Ectodermal cell (in vitro differentiated cells): ENCODE data around the gene SMYD2.

Experiments
- H3K27ac ChIP-seq: 2 replicates; pipeline ENCODE4 v1.7.0; 2013; ENCODE audit warnings: mild to moderate bottlenecking, low read depth, low read length; ENCODE audit not compliant: insufficient read depth, poor library complexity, severe bottlenecking
- H3K27me3 ChIP-seq: 2 replicates; pipeline ENCODE4 v1.7.0; 2013; ENCODE audit warnings: mild to moderate bottlenecking, low read length; ENCODE audit not compliant: insufficient read depth, control insufficient read depth, poor library complexity, severe bottlenecking
- H3K36me3 ChIP-seq: one replicate; pipeline ENCODE4 v1.7.0; 2013; ENCODE audit warnings: low read length; ENCODE audit not compliant: control insufficient read depth, insufficient read depth
- H3K4me1 ChIP-seq: one replicate; pipeline ENCODE4 v1.7.0; 2013; ENCODE audit warnings: low read length; ENCODE audit not compliant: control insufficient read depth, insufficient read depth
- H3K4me3 ChIP-seq: 2 replicates; pipeline ENCODE4 v1.7.0; 2013; ENCODE audit warnings: low read depth, low read length, control low read depth; ENCODE audit not compliant: insufficient read depth
- H3K9me3 ChIP-seq: 2 replicates; pipeline ENCODE4 v1.7.0; 2013; ENCODE audit warnings: mild to moderate bottlenecking, low read length, moderate library complexity; ENCODE audit not compliant: control insufficient read depth
- WGBS, 2 experiments: methylation state at CpG; one replicate each; pipeline ENCODE4 v1.1.7; 2013; ENCODE audit warnings: missing lambda C conversion rate in 2 of 2; 5-methylcytosine and 5-hydroxymethylcytosine counted together

Gene SMYD2

DNA sequence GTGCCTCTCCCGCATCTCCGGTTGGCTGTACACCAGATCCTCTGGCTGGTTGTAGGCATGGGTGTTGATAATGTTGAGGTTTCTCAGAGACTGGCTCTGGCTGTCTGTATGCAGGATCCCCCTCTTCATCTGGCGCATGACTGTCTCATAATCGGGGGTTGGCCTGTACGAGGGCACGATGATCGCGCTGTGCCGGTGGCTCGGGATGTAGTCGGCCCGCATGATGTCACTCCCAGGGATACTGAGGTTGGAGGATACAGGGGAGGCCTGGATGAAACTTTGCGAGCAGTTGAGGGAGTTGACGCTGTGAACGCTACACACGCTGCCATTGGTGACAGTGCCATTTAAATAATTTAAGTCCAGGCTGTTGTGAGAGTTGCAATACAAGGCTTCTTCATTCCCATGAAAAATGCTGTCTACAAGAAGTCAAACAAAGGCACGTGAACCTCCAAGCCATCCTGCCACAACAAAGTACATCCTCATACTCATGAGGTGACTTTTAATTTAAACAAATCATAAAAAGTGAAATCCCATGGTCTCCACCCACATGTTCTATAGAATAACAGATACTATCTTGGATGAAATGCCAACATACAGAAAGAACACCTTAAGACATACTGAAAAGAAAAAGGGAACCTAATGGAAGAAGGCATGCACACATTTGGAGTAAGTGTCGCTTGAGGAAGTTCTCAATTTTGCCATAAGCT is 103.6 kb downstream of the SMYD2 start:
- H3K36me3 ChIP-seq = peaks cover 12% of the 10 kb centered on the region

GRCh38 chr1:214385428-214385827 is 104.5 kb downstream of the SMYD2 start:
- no peaks in the 10 kb centered on the region for H3K27me3 ChIP-seq
- H3K4me3 ChIP-seq = no peak overlapping the region
- H3K27ac ChIP-seq = no peak overlapping the region
- no peaks in the 10 kb centered on the region for H3K9me3 ChIP-seq
- peaks cover 6% of the 10 kb centered on the region for H3K4me1 ChIP-seq
- H3K36me3 ChIP-seq = peaks cover 12% of the 10 kb centered on the region
- 91 to 100% methylated on average over 1 of the region's 1 CpG for WGBS, 2 experiments

More for the DNA sequence above, 103.6 kb downstream of the SMYD2 start:
- no peaks in the 10 kb centered on the region for H3K27me3 ChIP-seq
- WGBS, 2 experiments = 96 to 97% methylated on average over 18 of the region's 18 CpGs
- H3K9me3 ChIP-seq = no peaks in the 10 kb centered on the region
- H3K4me1 ChIP-seq = peaks cover 14% of the 10 kb centered on the region
- H3K27ac ChIP-seq = no peak overlapping the region
- no peak overlapping the region for H3K4me3 ChIP-seq

- Histone ChIP-seq H3K27me3 (no peaks in the 10 kb centered on the region), H3K36me3 (peaks cover 12% of the 10 kb centered on the region), H3K27ac (no peak overlapping the region), H3K9me3 (no peaks in the 10 kb centered on the region), H3K4me1 (no peaks in the 10 kb centered on the region), H3K4me3 (no peak overlapping the region)
- 94 to 96% methylated on average over 7 of the region's 7 CpGs for WGBS, 2 experiments
These were observed 105.4 kb downstream of the SMYD2 start for GRCh38 chr1:214386333-214386732.
